HG03354 (cell line): ENCODE data around the gene ADCY7.

Source experiments
- ATAC-seq: cut with Tn5 transposase; IDR thresholded peaks from one replicate; pipeline ENCODE4 v1.9.1; 2021; ENCODE audit warnings: mild to moderate bottlenecking; ENCODE audit not compliant: unreplicated experiment, poor library complexity, severe bottlenecking

The ADCY7 gene

GRCh38 chr16:50306287-50306686, 39.9 kb downstream of the ADCY7 start:
- ATAC-seq, result no peak

DNA sequence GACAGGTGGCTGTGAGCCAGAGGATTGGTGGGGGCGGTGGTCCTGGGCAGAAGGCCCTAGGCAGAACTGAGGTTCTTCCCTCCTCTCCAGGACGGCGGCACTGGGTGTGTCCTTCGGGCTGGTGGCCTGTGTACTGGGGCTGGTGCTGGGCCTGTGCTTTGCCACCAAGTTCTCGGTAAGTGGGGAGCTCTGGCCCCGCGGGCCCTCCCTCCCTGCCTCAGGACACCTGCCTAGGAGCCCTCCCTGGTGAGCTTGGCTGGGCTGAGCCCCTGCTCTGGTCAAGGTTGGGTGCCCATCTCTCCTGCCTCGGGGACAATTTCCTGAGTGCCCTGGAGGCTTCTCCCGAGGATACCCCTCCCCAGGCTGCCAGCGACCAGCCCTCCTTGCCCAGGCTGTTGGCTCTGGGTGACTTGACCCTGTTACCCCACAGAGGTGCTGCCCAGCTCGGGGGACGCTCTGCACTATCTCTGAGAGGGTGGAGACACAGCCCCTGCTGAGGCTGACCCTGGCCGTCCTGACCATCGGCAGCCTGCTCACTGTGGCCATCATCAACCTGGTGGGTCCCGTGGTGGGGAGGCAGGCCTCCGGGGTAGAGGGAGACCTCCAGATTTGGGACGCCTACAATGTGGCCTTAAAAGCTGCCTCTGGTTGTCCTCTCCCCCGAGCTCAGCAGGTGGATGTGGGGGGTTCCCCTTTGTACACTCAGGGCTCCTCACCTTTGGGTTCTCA, 42.0 kb downstream of the ADCY7 start:
- ATAC-seq, result no peak

DNA sequence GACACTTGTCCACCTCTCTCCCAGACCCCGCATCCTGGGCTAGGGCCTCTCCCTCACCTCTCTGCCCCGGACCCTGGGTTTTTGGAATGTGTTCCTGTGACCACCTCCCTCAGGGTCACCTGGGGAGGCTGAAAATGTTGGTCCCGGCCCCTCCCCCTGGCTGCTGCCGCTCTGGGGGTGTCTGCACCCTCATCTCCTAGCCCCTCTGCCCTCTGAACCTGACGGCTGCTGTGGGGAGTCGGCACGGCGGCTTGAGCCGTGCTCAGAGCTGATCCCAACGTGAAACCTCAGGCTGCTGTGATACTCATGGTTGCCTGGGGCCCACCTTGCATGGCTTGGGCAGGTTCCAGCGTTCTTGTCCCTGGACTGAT, 42.8 kb downstream of the ADCY7 start:
- ATAC-seq, result no peak

GRCh38 chr16:50309527-50310307, 43.4 kb downstream of the ADCY7 start:
- ATAC-seq, result no peak

DNA sequence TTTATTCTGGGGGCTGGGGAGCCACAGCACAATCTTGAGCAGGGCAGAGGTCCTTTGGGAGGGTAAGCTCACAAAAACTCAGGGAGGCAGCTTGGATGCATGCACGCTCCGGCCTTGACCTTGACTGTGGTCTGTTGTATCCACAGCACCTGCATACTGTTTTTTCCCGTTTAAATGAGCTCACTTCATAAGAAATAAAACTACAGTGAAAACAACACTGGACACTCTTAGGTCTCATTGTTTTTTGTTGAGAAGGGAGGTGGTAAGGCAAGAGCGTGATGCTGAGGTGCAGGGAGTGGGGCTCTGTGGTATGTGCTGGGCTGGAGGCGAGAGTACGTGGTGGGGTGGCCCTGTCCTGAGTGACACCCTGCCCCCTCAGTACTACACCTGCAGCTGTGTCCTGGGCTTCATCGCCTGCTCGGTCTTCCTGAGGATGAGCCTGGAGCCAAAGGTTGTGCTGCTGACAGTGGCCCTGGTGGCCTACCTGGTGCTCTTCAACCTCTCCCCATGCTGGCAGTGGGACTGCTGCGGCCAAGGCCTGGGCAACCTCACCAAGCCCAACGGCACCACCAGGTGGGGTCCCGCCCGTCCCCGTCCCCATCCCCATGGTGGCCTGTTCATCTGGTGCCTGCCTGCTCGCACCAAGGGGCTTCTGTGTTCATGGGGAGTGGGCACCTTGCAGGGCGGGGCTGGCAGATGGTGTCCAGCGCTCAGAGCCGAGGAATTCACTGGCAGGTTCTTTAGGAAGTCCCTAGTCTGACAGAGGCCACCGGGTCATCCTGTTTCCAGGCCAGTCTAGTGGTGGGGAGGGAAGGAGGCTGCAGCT, 44.2 kb downstream of the ADCY7 start:
- no peak for ATAC-seq

- no peak for ATAC-seq
These were observed 44.8 kb downstream of the ADCY7 start for GRCh38 chr16:50311134-50311528.

DNA sequence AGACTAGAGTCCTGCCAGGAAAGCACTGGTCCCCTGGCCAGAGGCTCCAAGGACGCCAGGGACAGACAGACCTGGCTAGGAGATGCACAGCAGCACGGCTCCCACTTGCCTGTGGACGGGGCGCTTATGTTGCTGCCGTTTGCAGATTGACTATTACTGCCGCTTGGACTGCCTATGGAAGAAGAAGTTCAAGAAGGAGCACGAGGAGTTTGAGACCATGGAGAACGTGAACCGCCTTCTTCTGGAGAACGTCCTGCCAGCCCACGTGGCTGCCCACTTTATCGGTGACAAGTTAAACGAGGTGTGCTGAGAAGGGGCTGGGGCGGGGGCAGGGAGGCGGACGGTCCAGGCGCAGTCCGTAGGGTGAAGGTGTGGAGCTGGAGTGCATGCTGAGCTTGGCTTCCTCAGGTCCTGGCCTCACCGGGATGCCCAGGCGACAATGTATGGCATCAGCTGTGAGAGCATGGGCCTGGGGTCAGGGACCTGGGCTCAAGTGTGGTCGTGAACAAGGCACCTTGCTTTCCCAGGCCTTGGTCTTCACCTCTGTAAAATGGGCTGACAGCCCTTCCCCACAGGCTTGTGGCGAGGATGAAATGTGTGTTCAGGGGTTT, 45.6 kb downstream of the ADCY7 start:
- no peak for ATAC-seq

DNA sequence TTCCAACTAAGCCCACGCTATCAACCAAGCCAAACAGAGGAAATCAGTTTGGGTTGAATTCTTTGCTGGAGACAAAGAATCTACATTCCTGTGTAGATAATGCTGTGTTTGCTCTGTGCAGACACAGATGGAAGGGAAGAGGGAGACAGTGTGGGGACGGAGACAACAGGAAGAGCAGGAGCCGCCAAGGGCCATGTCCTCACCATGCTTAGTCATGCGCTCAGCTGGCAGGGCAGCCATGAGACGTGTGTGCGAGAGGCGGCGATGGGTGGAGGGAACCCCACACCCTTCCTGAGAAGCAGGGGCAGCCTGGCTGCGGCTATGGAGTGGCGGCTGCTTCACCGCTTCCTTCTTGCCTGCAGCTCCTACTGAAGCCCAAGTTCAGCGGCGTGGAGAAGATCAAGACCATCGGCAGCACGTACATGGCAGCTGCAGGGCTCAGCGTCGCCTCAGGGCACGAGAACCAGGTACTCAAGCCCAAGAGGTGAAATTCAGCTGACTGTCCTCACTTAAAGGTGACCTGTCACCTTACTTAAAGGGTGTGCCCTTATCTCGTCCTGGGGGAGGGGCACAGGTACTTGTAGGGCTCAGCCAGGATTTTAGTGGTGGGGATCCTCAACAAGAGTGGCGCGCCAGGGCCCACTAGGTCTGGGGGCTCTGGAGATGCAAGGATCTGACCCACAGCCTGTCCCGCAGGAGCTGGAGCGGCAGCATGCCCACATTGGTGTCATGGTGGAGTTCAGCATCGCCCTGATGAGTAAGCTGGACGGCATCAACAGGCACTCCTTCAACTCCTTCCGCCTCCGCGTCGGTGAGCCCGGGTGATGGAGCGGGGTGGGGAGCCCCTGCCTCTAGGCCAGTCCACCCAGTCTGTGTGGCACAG, 47.5 kb downstream of the ADCY7 start:
- no peak for ATAC-seq

DNA sequence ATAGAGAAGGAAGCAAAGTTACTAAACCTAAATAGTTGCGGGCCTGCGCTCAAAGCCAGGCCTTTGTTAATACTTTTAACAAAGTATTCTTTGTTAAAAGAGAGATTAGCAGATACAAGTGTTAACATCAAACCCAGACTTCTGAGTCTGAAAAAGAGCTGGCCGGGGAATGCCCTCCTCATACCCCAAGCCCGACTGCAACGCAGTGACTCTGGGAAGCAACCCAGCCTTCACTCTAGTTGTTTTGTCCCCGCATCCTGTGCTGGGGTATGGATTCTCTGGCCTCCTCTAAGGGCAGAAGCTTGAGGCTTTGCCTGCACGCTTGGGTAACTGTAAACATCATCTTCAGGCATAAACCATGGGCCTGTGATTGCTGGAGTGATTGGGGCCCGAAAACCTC, 48.3 kb downstream of the ADCY7 start:
- ATAC-seq, result no peak

GRCh38 chr16:50315346-50315997, 49.1 kb downstream of the ADCY7 start:
- ATAC-seq, result no peak

- ATAC-seq, result no peak
These were observed 49.9 kb downstream of the ADCY7 start for GRCh38 chr16:50316102-50316847.

DNA sequence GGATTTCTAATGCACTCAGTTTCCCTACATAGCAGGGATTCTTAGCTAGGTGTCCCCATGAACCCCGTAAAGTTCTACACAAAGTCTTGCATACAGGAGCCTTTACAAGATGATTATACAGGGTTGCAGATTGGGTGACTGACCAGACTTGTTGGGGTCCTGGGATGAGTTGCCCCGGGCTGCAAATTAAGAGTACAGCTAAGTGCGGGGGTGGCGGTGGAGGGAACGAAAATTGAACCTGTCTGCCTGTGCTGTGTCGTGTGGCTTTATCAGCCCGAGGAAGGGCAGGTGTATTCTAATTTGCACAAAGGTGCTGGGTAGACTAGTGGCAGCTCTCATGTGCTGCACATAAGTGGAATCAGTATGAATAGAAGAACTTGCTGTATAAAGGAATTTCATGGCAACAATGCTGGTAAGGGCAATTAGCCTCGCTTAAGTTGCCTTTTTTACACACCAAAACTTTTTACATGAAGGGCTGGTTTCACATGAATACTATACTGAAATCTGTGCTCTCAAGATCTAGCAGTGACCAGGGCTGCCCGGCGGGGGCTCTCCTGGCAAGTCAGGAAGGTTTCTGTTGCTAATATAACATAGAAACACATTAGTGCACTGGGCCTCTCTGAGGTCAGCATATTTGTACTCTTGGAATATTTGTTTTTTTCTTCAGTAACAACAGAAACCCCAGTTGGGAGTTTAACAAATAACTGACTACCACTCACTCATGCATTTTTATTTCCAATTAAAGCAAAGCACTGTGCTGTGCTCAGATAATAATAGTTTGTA, 50.7 kb downstream of the ADCY7 start:
- ATAC-seq, result no peak

- ATAC-seq, result no peak
These were observed 52.6 kb downstream of the ADCY7 start for GRCh38 chr16:50318796-50319578.

- no peak for ATAC-seq
These were observed 54.0 kb downstream of the ADCY7 start for GRCh38 chr16:50320310-50320709.

DNA sequence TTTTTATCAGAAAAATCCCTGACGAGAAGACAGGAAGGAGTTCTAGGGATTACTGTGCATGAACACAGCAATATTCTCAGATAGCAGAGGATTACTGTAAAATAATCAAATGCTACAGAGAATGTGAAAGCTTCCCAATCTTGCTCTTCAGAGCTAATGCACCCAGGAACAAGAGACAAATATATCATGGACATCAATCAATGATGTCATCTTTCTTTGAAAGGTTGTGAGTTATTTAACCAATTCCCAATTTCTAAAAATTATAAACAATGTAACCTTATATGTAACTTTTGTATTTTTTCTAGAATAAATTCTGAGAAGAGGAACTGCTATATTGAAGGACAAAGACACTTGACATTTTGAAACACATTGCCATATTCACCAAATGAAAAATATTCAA, 56.0 kb downstream of the ADCY7 start:
- no peak for ATAC-seq

GRCh38 chr16:50323335-50324011, 57.1 kb downstream of the ADCY7 start:
- ATAC-seq, result no peak
